ENCODE measurements around the gene TM2D3.

Gene TM2D3

GRCh38 chr15:101652098-101652785 is at the start of gene TM2D3:
Gene TM2D3 (minus strand): TSS chr15:101652381. CDS start chr15:101652361, 20 bp downstream.
- peak; percentile 60 to 96 (median 85) for DNase-seq

GRCh38 chr15:101698314-101698713 is 46.1 kb upstream of the TM2D3 start:
- no peak for DNase-seq

DNA sequence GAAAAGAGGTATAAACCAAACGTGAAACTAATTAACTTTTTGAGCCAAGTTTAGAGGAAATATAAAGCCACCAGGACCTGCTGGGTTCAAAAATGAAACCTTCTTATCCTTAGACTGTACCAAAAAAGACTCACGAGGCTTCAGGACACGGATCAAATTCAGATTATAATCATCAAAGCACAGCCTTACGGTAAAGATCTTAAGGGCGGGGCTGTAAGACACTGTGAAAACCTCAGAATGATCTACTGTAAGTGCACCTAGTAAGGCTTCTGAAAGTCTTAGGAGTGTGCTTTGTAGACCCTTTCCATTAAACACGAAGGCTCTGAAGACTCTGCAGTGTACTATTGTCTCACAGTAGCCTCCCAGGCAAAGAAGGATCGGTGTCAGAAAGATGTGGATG is 45.3 kb upstream of the TM2D3 start:
- no peak for DNase-seq

DNA sequence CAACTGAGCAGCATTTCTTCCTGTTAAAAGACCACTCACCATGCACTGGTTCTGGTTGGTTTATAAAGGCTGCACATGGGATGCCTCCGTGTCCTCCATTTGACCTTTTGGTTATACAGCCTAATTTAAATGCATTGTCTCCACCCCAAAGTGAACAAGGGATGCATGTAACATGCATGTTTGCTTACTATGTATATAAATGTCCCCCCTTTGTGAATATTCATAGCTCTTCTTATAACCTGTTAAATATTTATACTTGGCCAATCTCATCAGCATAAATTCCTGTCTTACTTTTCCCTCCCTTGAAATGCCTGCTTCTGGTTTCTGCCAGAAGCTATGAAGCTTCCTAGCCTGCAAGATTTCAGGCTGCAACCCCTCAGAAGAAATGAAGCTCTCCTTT is 44.6 kb upstream of the TM2D3 start:
- no peak for DNase-seq

GRCh38 chr15:101694261-101694660 is 42.1 kb upstream of the TM2D3 start:
- no peak for DNase-seq

GRCh38 chr15:101692801-101693598 is 40.8 kb upstream of the TM2D3 start:
- DNase-seq, result no peak

GRCh38 chr15:101689901-101690300 is 37.7 kb upstream of the TM2D3 start:
- no peak for DNase-seq

DNA sequence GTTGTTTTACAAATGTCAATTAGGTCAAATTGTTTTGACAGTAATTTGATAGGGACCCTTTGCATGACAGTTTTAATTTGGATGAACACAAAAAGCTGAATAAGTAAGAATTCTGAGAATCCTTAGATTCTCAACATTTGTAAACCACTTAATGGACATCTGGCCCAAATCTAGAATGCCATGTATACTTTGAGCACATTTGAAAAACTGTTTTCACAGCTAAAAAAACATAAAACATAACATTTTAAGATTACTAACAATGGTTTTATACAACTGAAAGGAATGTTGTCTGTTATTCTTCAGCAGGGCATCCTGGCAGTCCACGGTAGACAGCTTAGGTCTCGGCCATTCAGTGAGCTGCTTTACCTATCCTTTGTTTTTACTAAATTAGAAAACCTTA is 34.5 kb upstream of the TM2D3 start:
- no peak for DNase-seq

DNA sequence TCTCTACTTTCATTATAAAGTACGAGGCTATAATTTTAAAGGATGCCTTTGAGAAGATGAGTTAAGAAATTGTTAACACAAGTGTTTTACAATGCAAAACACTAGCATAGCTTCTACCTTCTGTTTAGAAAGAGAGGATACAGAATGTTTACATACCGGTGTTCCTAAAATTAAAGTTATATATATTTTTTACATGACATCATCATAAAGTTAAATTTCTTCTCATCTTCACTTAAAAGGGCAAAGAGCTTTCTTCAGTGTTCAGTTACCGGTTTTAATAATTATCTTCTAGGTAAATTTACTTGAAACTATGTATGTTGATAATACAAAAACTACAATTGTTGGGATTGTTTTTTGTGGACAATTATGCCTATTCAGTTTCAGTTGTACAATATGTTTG is 32.7 kb upstream of the TM2D3 start:
- no peak for DNase-seq

DNA sequence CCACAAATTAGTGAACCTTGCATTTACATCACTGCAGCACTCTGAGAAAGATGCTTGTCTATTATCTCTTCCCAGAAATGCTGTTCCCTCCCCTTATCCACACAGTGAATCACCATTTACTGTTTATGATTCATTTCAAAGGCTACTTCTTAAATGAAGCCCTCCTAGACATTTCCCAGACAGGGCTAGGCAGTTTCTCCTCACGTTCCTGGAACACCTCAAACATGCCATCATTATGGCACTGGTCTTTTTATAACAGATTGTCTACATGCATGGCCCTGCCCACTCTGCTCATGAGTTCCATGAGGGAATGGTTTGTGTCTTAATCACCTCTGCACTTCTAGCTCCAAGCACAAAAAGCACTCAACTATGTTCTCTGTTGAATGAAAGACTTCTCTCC is 32.2 kb upstream of the TM2D3 start:
- DNase-seq, result no peak

- DNase-seq, result no peak
Observed at GRCh38 chr15:101679806-101680205, 27.6 kb upstream of the TM2D3 start.

DNA sequence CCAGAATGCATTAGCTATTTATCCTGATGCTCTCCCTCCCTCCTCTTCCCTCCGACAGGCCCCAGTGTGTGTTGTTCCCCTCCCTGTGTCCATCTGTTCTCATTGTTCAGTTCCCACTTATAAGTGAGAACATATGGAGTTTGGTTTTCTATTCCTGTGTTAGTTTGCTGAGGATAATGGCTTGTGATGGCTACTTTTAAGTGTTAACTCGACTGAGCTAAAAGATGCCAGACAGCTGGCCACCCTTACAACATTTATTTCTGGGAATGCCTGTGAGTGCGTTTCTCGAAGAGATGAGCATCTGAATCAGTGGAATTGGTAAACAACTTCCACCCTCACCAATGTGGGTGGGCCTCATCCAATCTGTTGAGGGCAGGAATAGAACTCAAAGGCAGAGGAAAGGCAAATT is 24.7 kb upstream of the TM2D3 start:
- peak in 1 of 14 donors; percentile 87 for DNase-seq

DNA sequence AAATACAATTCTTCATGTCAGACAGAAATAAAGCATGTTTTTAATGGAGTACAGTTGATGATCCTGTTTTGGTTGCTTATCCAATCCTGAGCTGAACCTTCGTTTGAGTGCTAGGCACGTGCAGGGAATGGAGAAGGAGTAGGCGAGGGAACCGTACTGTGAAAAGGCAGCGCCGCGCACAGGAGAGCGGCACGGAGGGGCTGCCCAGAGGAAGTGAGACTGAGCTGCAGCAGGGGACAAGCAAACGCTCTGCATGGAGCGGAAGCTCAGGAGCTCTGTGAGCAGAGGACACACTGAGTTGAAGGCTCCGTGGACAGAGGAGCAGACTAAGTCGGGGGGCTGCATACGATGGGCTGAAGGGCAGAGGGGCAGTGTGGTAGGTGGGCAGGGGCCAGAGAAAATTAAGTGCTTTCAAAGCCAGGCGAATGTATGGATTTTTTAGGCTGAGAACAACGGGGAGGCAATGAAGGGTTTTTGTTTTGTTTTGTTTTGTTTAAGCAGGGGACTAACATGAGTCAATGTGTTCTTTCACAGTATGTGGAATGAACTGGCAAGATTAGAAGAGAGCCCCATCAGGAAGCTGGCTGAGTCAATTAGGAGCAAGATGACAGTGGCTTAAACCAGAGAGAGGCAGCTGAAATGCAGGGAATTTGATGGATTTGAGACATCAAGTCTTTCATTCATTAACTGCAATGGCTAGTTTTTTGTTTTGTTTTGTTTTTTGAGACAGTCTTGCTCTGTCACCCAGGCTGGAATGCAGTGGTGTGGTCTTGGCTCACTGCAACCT is 23.8 kb upstream of the TM2D3 start:
- peak in 4 of 14 donors; percentile 10 to 80 (median 16) for DNase-seq

DNA sequence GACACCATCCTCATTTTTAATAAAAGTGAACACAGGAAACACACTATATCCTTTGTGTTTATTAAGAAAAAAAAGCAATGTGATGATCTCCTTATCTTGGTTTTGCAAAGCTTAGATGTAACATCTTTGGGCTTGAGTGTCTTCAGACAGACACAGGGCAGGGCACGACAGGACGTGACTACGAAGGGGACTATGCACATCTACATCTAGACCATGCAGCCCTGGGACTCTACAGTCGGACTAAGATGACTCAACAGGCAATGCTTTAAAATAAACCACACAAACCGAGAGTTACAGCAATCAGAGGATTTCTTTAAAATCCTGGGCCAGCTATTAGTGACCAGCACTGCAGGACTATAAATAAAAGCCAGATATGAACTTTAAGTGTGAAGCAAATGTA is 22.8 kb upstream of the TM2D3 start:
- DNase-seq, result no peak

- DNase-seq, result peak in 1 of 14 donors; percentile 7
Observed at GRCh38 chr15:101672298-101672697, 20.1 kb upstream of the TM2D3 start.

DNA sequence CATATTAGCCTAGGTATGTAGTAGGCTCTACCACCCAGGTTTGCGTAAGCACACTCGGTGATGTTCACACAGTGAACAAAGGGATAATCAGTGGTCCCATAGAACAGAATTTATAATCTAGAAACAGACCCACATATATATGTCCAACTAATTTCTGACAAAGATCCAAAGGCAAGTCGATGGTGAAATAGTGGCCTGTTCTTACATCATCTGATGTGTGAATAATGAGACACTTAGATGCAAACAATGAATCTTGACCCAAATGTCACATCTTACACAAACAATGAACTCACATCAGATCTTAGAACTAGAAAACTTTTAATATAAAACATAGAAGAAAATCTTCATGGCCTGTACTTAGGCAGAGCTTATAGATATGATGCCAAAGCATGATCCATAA is 17.6 kb upstream of the TM2D3 start:
- no peak for DNase-seq

- DNase-seq, result no peak
Observed at GRCh38 chr15:101667881-101668280, 15.7 kb upstream of the TM2D3 start.

- DNase-seq, result peak in 2 of 14 donors; percentile 19 to 28
Observed at GRCh38 chr15:101664303-101664913, 12.2 kb upstream of the TM2D3 start.

DNA sequence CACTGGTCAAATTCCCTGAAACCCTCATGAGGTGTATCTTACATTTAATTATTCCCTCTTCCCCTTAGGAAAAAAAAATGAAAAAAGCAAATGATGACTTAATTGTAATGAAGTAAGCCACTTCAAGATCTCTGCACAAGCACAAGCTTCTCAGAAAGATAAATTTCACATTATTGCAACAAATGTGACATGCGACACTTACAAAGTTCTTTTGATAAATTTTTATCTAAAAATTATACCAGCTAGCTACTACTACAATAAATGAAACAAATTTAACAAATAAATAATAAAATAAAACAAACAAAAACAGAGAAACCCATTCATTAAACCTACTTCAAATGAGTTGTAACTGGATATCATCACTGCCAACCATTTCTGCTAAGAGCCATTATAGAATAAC is 10.0 kb upstream of the TM2D3 start:
- no peak for DNase-seq

DNA sequence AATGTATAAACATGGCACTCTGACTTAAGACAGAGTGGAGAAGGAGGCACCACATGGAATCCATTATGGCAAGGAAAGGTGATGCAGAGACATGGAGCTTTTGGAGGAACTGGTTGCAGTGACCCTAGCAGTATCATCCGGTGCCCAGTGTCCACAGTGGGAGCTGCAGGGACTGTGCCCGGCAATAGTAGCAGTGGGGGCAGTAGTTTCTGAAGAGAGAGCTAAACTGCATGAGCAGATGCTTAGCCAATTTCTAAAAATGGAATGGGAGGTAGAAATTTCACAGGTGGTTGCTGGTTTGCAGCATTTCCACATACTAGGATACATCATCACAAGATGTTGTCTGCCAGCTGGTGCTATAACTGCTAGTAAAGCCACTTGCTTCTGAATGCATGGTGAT is 7.8 kb upstream of the TM2D3 start:
- no peak for DNase-seq

- DNase-seq, result no peak
Observed at GRCh38 chr15:101657968-101658784, 6.0 kb upstream of the TM2D3 start.

GRCh38 chr15:101657171-101657570 is 5.0 kb upstream of the TM2D3 start:
- no peak for DNase-seq
